MM.1S (cell line): ENCODE data around the gene IFNE.
"Not testable (repeated sequence)": the region's sequence is repeated elsewhere in the genome, so short reads cannot be mapped to it uniquely, and the experiment has no call there.

Experiments
- DNase-seq: peaks from one replicate; pipeline ENCODE4 v3.0.0-alpha.2; 2015
- H2AFZ ChIP-seq: fragments of 300-600 bp; sonication (generic); 2 replicates; pipeline ENCODE4 v1.6.0; 2016; ENCODE audit warnings: antibody characterized with exemption, low read length
- H3F3A ChIP-seq: fragments of 300-600 bp; sonication (generic); 2 replicates; pipeline ENCODE4 v1.6.1; 2016; ENCODE audit warnings: mild to moderate bottlenecking, antibody characterized with exemption, low read length, moderate library complexity, mixed read lengths; ENCODE audit not compliant: insufficient read depth
- H3K27ac ChIP-seq: fragments of 300-600 bp; sonication (generic); 2 replicates; pipeline ENCODE4 v1.5.1; 2016; ENCODE audit warnings: mild to moderate bottlenecking, low read length
- H3K27me3 ChIP-seq: fragments of 300-600 bp; sonication (generic); replicated peaks from 2 replicates; pipeline ENCODE4 v1.6.0; 2016; ENCODE audit warnings: low read length; ENCODE audit not compliant: insufficient read depth
- H3K36me3 ChIP-seq: fragments of 300-600 bp; sonication (generic); replicated peaks from 2 replicates; pipeline ENCODE4 v1.6.1; 2016; ENCODE audit warnings: mild to moderate bottlenecking, low read length, mixed read lengths; ENCODE audit not compliant: insufficient read depth
- H3K4me1 ChIP-seq: fragments of 300-600 bp; sonication (generic); 2 replicates; pipeline ENCODE4 v1.6.1; 2016; ENCODE audit warnings: low read length, mixed read lengths
- H3K4me2 ChIP-seq: fragments of 300-600 bp; sonication (generic); 2 replicates; pipeline ENCODE4 v1.6.0; 2016; ENCODE audit warnings: low read depth, low read length
- H3K4me3 ChIP-seq: fragments of 300-600 bp; sonication (generic); 2 replicates; pipeline ENCODE4 v1.5.1; 2016; ENCODE audit warnings: low read length, mixed read lengths
- H3K79me2 ChIP-seq: fragments of 300-600 bp; sonication (generic); 2 replicates; pipeline ENCODE4 v1.6.1; 2016; ENCODE audit warnings: mixed run types, low read length, mixed read lengths
- H3K9ac ChIP-seq: fragments of 300-600 bp; sonication (generic); 2 replicates; pipeline ENCODE4 v1.6.1; 2016; ENCODE audit warnings: low read length, mixed read lengths
- H3K9me2 ChIP-seq: fragments of 300-600 bp; sonication (generic); replicated peaks from 2 replicates; pipeline ENCODE4 v1.6.1; 2016; ENCODE audit warnings: mild to moderate bottlenecking, low read length, mixed read lengths; ENCODE audit not compliant: insufficient read depth
- H3K9me3 ChIP-seq: fragments of 300-600 bp; sonication (generic); replicated peaks from 2 replicates; pipeline ENCODE4 v1.6.1; 2016; ENCODE audit warnings: mild to moderate bottlenecking, low read length, mixed read lengths; ENCODE audit not compliant: insufficient read depth
- H4K20me1 ChIP-seq: fragments of 300-600 bp; sonication (generic); 2 replicates; pipeline ENCODE4 v1.6.1; 2016; ENCODE audit warnings: mild to moderate bottlenecking, low read length, moderate library complexity, mixed read lengths; ENCODE audit not compliant: insufficient read depth
- EZH2 ChIP-seq: fragments of 300-600 bp; sonication (generic); optimal IDR thresholded peaks from 2 replicates; pipeline ENCODE3; 2017; ENCODE audit warnings: low read depth, mild to moderate bottlenecking, antibody characterized with exemption, low read length, mixed read lengths
- EZH2phosphoT487 ChIP-seq: fragments of 300-600 bp; sonication (generic); IDR thresholded peaks from 2 replicates; pipeline ENCODE4 v1.6.1; 2018; ENCODE audit warnings: antibody characterized with exemption, low read length
- TF ChIP-seq, protein P1 (sequence below): fragments of 300-600 bp; sonication (generic); IDR thresholded peaks from 2 replicates; pipeline ENCODE4 v1.5.1; 2016; ENCODE audit warnings: antibody characterized with exemption, low read length, mixed read lengths

Gene IFNE

GRCh38 chr9:21454149-21454548 is 28.0 kb downstream of the IFNE start:
- H3K27me3 ChIP-seq = no peaks in the 10 kb centered on the region
- H3K79me2 ChIP-seq = no peaks in the 10 kb centered on the region
- no peak overlapping the region for H2AFZ ChIP-seq
- no peaks in the 10 kb centered on the region for H3K9me2 ChIP-seq
- TF ChIP-seq EZH2phosphoT487 (no peak), EZH2 (no peak)
- TF ChIP-seq, protein P1, sequence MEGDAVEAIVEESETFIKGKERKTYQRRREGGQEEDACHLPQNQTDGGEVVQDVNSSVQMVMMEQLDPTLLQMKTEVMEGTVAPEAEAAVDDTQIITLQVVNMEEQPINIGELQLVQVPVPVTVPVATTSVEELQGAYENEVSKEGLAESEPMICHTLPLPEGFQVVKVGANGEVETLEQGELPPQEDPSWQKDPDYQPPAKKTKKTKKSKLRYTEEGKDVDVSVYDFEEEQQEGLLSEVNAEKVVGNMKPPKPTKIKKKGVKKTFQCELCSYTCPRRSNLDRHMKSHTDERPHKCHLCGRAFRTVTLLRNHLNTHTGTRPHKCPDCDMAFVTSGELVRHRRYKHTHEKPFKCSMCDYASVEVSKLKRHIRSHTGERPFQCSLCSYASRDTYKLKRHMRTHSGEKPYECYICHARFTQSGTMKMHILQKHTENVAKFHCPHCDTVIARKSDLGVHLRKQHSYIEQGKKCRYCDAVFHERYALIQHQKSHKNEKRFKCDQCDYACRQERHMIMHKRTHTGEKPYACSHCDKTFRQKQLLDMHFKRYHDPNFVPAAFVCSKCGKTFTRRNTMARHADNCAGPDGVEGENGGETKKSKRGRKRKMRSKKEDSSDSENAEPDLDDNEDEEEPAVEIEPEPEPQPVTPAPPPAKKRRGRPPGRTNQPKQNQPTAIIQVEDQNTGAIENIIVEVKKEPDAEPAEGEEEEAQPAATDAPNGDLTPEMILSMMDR = no peak
- DNase-seq = no peak
- H3K4me2 ChIP-seq = no peak overlapping the region
- no peaks in the 10 kb centered on the region for H3K36me3 ChIP-seq
- H3K9me3 ChIP-seq = no peaks in the 10 kb centered on the region
- H3K27ac ChIP-seq = no peak overlapping the region
- no peak overlapping the region for H3K9ac ChIP-seq
- no peaks in the 10 kb centered on the region for H3F3A ChIP-seq
- no peak overlapping the region for H3K4me3 ChIP-seq
- no peaks in the 10 kb centered on the region for H3K4me1 ChIP-seq
- no peaks in the 10 kb centered on the region for H4K20me1 ChIP-seq

GRCh38 chr9:21452681-21453080 is 29.4 kb downstream of the IFNE start:
- Histone ChIP-seq H3K4me3 (no peak overlapping the region), H3F3A (no peaks in the 10 kb centered on the region), H3K9me2 (no peaks in the 10 kb centered on the region), H3K27me3 (no peaks in the 10 kb centered on the region), H3K79me2 (no peaks in the 10 kb centered on the region), H2AFZ (no peak overlapping the region), H3K4me1 (no peaks in the 10 kb centered on the region), H3K9ac (no peak overlapping the region), H4K20me1 (no peaks in the 10 kb centered on the region), H3K4me2 (no peak overlapping the region), H3K9me3 (no peaks in the 10 kb centered on the region), H3K36me3 (no peaks in the 10 kb centered on the region), H3K27ac (no peak overlapping the region)
- TF ChIP-seq, protein P1 = no peak
- TF ChIP-seq EZH2 = no peak
- no peak for DNase-seq

DNA sequence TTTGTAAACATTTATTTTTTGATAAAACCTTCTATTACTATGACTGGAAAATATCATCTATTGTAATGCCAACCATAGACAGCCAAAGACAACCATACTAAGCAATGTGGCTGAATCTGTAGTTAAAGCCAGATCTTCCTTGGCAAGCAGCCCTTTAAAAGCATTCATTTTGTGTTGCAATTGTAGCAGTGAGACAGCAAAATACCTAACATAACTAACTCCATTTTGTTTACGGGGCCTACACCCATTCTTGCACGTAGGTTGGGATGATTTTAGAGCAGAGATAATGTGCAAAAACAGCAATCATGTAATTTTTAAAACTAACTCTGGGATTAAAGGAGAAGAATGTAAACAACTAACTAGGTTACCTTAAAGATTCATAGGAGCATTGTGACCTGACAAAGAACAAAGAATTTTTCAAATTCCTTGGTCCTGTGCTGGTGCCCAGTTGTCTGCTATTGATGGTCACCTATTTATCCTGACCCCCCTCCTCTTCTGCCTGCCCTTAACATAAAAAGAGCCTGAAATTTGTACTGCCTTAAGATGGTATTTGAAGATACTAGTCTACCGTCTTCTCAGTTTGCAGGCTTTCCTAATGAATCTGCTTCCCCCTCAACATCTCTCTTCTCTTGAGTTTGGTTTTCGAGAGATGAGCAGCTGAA is 31.2 kb downstream of the IFNE start:
- Histone ChIP-seq H3K9me3 (no peaks in the 10 kb centered on the region), H3F3A (no peaks in the 10 kb centered on the region)
- no peak for DNase-seq

GRCh38 chr9:21449312-21449711 is 32.8 kb downstream of the IFNE start:
- not testable (repeated sequence) for H3K4me2 ChIP-seq, H3F3A ChIP-seq, H3K27me3 ChIP-seq, H3K4me1 ChIP-seq, H3K9me3 ChIP-seq, H3K36me3 ChIP-seq, H3K9me2 ChIP-seq, DNase-seq, H4K20me1 ChIP-seq, H3K27ac ChIP-seq, H3K4me3 ChIP-seq, H3K79me2 ChIP-seq, H2AFZ ChIP-seq, H3K9ac ChIP-seq

More for the DNA sequence above, 31.2 kb downstream of the IFNE start:
- Histone ChIP-seq H3K4me2 (no peak overlapping the region), H3K79me2 (no peaks in the 10 kb centered on the region), H3K9ac (no peak overlapping the region), H3K27me3 (no peaks in the 10 kb centered on the region), H2AFZ (no peak overlapping the region), H3K4me3 (no peak overlapping the region), H4K20me1 (no peaks in the 10 kb centered on the region), H3K9me2 (no peaks in the 10 kb centered on the region), H3K4me1 (no peaks in the 10 kb centered on the region), H3K36me3 (no peaks in the 10 kb centered on the region), H3K27ac (no peak overlapping the region)
- TF ChIP-seq, protein P1 = no peak
- no peak for TF ChIP-seq EZH2
- no peak for TF ChIP-seq EZH2phosphoT487
